ES-I3 (cell line): ENCODE data around the gene RNF224.

Experiments used
- H3K36me3 ChIP-seq: 2 replicates; pipeline ENCODE4 v1.6.1; 2013; ENCODE audit warnings: mild to moderate bottlenecking, low read length, control low read depth, moderate library complexity; ENCODE audit not compliant: insufficient read depth
- H3K4me1 ChIP-seq: 2 replicates; pipeline ENCODE4 v1.6.1; 2013; ENCODE audit warnings: mild to moderate bottlenecking, control low read depth, low read length; ENCODE audit not compliant: insufficient read depth
- H3K9ac ChIP-seq: 2 replicates; pipeline ENCODE4 v1.6.1; 2013; ENCODE audit warnings: low read depth, mild to moderate bottlenecking, low read length, moderate library complexity
- H3K9me3 ChIP-seq: 2 replicates; pipeline ENCODE4 v1.6.1; 2013; ENCODE audit warnings: mild to moderate bottlenecking, low read length, moderate library complexity; ENCODE audit not compliant: control insufficient read depth, insufficient read depth

The RNF224 gene

DNA sequence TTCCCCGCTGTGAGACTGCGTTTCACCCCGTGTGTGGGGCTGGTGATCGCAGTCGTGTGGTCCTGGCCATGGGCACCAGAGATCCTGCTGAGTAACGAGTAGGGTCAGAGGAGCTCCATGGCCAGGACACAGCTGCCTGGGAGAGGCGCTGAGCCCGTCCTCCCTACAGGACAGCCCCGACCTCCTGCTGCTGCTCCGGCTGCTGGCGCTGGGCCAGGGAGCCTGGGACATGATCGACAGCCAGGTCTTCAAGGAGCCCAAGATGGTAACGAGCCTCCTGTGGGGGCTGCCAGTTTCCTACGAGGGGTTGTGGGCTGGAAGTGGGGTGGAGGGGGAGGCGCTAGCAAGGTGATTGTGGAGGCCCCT is 38.8 kb downstream of the RNF224 start:
- peaks cover 14% of the 10 kb centered on the region for H3K36me3 ChIP-seq
- H3K9ac ChIP-seq = no peak overlapping the region
- H3K4me1 ChIP-seq = no peaks in the 10 kb centered on the region
- no peaks in the 10 kb centered on the region for H3K9me3 ChIP-seq

DNA sequence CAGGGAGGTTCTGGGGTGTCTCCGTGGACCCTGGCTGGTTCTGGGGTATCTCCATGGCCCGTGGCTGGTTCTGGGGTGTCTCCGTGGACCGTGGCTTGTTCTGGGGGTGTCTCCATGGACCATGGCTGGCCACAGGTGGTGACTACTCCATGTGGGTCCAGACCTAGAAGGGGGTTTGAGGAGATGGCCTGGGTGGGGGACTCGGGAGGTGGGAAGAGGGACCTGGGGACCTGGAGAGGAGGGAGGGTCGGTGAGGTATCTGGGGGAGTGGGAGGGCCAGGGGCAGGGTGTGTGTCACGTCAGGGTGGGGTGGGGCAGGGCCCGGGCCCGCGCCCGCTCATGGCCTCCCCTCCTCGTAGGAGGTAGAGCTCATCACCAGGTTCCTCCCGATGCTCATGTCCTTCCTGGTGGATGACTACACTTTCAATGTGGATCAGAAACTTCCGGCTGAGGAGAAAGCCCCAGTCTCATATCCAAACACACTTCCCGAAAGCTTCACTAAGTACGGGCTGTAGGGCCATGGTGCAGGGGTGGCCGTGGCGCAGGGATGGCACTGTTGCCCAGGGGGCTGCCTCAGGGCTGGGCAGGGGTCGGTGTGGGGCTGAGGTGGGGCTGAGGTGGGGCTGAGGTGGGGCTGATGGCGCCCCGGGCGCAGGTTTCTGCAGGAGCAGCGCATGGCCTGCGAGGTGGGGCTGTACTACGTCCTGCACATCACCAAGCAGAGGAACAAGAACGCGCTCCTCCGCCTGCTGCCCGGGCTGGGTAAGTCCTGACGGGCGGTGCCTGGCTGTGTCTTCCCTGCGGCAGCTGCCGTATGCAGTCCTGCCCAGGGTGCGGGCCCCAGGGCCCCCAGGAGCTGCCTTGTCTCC is 39.5 kb downstream of the RNF224 start:
- H3K36me3 ChIP-seq = peaks cover 14% of the 10 kb centered on the region
- H3K9me3 ChIP-seq = no peaks in the 10 kb centered on the region
- no peaks in the 10 kb centered on the region; the same call in 1 of the 2 replicates for H3K4me1 ChIP-seq
- no peak overlapping the region for H3K9ac ChIP-seq

DNA sequence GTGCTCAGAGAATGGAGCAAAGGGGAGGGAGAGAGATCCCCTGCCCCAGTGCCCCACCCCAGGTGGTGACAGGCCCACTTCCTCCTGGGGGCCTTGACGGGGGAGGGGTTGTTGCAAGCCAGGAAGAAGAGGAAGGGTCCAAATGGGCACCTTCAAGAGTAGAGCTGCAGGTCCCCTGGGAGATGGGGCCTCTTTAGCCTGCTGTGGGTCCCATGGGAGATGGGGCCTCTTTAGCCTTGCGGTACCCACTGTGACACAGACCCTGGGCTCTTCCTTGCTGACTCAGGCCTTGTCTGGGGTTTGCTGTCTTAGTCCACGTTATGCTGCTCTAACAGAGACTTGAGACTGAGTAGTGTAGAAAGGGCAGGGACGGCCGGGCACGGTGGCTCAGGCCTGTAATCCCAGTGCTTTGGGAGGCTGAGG is 40.6 kb downstream of the RNF224 start:
- no peak overlapping the region for H3K9ac ChIP-seq

DNA sequence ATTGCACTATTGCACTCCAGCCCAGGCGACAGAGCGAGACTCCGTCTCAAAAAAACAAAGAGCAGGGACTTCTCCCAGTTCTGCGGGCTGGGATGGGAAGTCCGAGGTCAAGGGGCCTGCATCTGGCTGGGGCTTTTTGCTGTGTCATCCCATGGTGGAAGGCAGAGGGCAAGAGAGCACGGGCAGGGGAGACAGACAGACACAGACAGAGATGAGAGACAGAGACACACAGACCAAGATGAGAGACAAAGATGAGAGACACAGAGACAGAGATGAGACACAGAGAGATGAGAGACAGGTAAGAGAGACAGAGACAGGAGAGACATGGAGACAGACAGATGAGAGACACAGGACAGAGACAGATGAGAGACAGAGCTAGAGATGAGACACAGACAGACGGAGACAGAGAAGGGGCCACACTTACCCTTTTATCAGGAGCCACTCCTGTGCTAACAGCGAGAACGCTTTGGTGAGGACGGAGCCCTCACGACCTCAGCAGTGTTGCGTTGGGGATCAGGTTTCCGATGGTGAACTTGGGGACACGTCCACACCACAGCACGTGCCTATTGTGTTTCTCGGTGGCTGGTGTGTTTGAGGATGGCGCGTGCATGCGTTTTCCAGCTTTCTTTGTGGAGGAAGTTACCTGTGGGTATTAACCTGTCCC is 41.4 kb downstream of the RNF224 start:
- no peak overlapping the region for H3K9ac ChIP-seq
- peaks cover 11% of the 10 kb centered on the region for H3K36me3 ChIP-seq
- no peaks in the 10 kb centered on the region; the same call in 1 of the 2 replicates for H3K4me1 ChIP-seq
- H3K9me3 ChIP-seq = no peaks in the 10 kb centered on the region

More for the DNA sequence above, 40.6 kb downstream of the RNF224 start:
- H3K4me1 ChIP-seq = no peaks in the 10 kb centered on the region; the same call in 1 of the 2 replicates
- H3K9me3 ChIP-seq = no peaks in the 10 kb centered on the region
- peaks cover 11% of the 10 kb centered on the region for H3K36me3 ChIP-seq

DNA sequence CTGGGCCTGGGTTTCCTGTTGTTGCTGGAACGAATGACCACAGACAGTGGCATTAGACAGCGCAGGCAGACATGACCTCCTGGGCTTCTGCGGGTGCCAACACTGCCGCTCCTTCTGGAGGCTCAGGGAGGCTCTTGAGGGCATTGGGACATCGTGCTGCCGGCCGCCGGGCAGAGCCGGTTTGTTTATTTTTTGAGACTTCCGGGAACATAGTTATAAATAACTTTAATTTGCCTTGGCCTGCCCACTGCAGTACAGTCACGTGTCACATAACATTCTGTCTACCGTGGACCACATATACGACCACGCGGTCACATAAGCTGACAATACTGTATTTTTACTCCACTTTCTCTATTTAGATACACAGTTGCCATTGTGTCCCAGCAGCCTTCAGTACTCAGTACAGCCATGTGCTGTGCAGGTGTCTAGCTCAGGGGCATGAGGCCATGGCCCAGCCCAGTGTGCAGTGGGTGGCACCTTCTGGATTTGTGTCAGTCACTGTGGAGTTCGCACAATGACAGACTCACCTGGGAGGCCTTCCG is 42.0 kb downstream of the RNF224 start:
- Histone ChIP-seq H3K36me3 (peaks cover 4% of the 10 kb centered on the region; the same call in 1 of the 2 replicates), H3K9ac (no peak overlapping the region), H3K9me3 (no peaks in the 10 kb centered on the region), H3K4me1 (no peaks in the 10 kb centered on the region; the same call in 1 of the 2 replicates)

DNA sequence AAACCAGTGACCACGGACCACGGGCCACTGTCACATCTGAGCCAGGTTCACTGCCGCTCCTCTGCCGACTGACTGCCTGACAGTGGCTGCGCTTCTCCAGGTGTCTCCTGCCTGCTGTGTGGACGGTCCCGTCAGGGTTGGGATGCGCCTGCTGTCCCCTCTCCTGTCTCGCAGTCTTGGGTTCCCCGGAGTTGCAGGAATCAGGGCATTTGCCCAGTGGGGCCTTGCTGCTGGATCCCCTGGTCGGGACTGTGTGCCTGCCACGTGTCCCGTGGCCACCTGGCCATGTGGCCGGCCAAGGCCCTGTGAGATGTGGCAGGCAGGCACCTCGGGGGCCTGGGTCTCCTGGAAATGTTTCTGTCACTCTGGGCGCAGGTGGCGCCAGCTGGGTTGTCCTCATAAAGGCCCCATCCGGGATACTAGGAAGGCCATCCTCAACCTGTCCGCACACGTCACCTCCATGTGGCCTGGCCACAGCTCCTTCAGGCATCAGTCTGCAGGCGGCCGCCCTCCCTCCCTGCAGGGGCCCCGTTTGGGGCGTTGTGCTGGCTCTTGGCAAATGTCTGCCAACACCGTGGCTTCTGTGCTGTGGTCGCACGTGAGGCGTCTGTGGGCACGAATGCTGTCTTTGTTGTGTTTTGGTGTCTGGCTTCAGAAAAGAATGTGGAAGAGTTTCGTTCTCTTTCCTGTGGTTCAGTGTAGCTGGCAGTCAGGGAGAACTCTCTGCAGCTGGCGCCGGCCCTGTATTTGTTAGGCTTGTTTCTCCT is 43.8 kb downstream of the RNF224 start:
- no peaks in the 10 kb centered on the region; the same call in 1 of the 2 replicates for H3K36me3 ChIP-seq

DNA sequence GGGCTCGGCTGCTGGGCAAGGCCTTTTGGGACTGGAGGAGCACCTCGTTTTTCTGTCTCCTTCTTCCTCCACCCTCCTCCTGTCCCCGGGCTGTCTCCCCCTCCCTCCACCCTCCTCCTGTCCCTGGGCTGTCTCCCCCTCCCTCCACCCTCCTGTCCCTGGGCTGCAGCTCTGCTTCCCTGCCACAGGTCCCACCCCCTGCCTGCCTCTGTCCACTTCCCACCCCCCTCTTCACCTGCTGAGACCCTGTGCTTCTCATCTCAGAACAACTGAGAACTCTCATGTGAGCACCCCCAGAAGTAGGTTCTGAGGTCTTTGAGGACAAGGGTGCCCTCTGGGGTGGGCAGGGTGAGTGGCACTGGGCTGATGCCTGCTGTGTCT is 44.4 kb downstream of the RNF224 start:
- no peaks in the 10 kb centered on the region; the same call in 1 of the 2 replicates for H3K36me3 ChIP-seq
- H3K9me3 ChIP-seq = no peaks in the 10 kb centered on the region
- H3K4me1 ChIP-seq = peaks cover 10% of the 10 kb centered on the region; the same call in 1 of the 2 replicates
- H3K9ac ChIP-seq = no peak overlapping the region

More for the DNA sequence above, 43.8 kb downstream of the RNF224 start:
- H3K9ac ChIP-seq = no peak overlapping the region
- no peaks in the 10 kb centered on the region for H3K9me3 ChIP-seq
- H3K4me1 ChIP-seq = peaks cover 5% of the 10 kb centered on the region; the same call in 1 of the 2 replicates

DNA sequence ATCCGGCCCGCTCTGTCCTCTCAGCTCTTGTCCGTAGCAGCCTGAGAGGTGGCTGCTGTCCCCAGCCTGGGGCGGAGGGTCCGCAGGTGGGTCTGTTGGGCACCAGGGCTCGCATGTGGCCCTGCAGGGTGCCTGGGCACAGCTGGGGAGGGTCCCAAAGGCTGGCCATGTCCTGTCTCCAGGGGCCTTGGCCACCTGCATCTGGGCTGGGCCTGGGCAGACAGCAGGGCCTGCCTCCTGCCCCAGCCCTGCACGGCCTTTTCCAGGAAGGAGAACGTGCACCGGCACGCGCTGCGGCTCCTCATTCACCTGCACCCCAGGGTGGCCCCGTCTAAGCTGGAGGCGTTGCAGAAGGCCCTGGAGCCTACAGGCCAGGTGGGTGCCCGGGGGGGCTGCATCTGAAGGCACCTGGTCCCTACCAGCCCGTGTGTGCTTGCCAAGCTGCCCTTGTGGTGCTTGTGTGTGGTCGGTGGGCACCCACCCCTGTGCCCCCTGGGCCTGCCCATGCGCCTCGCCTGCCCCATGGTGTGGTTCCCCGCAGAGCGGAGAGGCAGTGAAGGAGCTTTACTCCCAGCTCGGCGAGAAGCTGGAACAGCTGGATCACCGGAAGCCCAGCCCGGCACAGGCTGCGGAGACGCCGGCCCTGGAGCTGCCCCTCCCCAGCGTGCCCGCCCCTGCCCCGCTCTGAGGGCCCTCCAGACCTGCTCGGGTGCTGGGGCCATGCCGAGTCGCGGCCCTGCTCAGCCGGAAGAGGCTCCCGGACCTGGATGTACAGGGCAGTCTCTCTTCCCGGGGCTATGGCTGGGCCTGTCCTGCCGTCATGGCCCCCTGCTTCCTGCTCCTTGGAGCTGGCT is 45.2 kb downstream of the RNF224 start:
- Histone ChIP-seq H3K9ac (no peak overlapping the region), H3K4me1 (peaks cover 12% of the 10 kb centered on the region; the same call in 1 of the 2 replicates), H3K9me3 (no peaks in the 10 kb centered on the region), H3K36me3 (no peaks in the 10 kb centered on the region; the same call in 1 of the 2 replicates)

DNA sequence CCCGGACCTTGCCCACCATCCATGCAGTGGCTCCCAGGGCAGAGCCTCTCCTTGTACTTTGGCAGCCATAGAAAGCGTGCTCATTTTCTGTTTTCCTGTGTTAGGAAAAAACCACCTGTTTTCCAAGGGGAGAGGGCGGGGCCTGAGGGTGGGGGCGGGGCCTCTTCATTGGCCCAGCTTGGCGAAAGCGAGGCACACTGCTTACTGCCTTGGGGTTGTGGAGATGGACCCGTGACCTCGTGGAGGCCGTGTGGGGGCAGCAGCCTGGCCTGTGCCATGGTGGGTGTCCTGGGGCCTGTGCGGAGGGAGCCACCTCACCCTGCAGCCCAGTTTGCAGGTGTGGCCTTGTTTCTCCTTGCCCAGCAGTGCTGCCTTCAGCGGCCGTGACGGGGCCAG is 45.8 kb downstream of the RNF224 start:
- H3K4me1 ChIP-seq = peaks cover 12% of the 10 kb centered on the region; the same call in 1 of the 2 replicates
- H3K36me3 ChIP-seq = no peaks in the 10 kb centered on the region; the same call in 1 of the 2 replicates
- H3K9ac ChIP-seq = no peak overlapping the region
- H3K9me3 ChIP-seq = no peaks in the 10 kb centered on the region

DNA sequence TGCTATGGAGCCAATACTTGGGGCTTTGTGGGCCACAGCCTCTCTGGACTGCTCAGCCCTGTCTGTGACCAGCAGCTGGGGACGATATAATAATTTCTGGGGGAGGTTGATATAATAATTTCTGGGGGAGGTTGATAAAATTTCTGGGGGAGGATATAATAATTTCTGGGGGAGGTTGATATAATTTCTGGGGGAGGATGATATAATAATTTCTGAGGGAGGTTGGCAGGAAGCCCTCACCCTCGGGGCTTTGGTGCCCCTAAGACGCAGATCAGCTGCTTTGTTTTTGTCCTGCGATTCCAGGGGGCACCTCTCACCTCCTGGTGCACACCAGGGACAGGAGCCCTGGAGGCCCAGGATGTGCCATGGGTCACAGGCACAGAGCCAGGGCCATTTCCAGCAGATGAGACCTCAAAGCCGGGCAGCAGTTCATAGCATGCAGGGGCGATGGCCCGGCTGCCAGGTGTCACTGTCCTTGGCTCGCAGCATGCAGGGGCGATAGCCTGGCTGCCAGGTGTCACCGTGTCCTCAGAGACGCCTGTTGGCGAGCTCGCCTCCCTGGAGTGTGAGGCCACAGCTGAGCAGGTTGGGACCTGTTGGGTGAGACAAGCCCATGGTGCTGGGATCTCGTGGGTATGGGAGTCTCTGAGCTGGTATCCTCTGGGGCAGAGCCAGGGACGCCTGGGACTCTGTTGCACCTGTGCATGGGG is 46.5 kb downstream of the RNF224 start:
- Histone ChIP-seq H3K4me1 (peaks cover 12% of the 10 kb centered on the region; the same call in 1 of the 2 replicates), H3K9ac (no peak overlapping the region), H3K9me3 (no peaks in the 10 kb centered on the region), H3K36me3 (no peaks in the 10 kb centered on the region; the same call in 1 of the 2 replicates)

DNA sequence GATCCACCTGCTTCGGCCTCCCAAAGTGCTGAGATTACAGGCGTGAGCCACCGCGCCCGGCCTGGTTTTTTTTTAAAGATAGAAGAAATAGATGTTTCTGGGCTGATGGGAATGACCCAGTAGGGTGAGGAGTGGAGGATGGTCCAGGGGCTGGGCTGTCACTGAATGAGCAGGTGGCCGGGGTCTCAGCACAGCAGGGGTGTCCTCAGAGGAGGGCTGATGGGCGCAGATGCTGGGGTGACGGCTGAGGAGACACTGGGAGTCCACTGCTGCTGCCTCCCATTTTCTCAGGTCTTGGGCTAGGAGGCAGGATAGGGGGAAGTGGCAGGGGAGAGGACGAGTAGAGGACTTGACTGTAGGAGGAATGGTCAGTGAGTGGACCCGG is 47.9 kb downstream of the RNF224 start:
- Histone ChIP-seq H3K36me3 (no peaks in the 10 kb centered on the region), H3K4me1 (peaks cover 12% of the 10 kb centered on the region; the same call in 1 of the 2 replicates), H3K9me3 (no peaks in the 10 kb centered on the region), H3K9ac (no peak overlapping the region)

DNA sequence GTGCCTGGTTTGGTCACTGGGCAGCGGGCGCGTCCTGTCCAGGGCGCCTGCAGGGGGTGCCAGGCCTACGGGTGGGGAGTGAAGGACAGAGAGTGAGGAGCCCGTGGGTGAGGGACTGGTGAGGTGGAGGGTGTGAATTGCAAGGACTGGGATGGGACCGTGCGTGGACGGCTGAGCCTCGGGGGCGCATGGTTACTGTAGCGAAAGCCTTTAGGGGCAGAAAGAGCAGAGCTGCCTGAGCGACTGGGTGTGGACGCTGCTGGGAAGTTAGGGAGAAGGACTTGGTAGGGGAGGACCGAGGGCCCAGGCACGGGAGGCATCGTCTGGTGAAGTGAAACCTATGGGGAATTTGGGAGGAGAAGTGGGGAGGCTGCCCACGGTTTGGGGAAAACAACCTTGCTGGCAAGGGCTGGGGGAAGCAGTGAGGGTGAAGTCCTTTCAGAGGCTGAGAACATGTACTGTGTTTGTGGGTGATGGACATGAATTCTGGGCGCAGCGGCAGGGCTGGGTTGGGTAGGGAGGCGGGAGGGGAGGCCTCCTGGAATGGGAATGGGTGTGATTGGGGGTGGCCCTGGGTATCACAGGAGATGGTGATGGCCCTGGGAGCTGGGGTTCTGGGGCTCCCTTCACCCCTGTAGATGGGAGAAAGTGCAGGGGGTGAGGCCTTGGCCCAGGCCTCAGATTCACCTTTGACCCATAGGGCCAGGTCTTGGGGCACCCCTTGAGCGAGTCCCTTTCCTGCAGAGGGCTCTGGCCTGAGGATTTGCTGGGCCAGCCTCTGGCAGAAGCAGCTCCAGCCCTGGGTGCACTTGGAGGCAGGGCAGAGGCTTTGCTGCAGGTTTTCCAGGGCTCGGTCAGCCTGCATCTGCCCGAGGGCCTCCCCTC is 48.5 kb downstream of the RNF224 start:
- Histone ChIP-seq H3K9ac (no peak overlapping the region), H3K4me1 (peaks cover 12% of the 10 kb centered on the region; the same call in 1 of the 2 replicates), H3K9me3 (no peaks in the 10 kb centered on the region), H3K36me3 (no peaks in the 10 kb centered on the region)
